Cardiac fibroblast (primary cell): ENCODE measurements around the gene CYB5D1.

Experiments
- DNase-seq, 2 donors: peaks; one replicate each; pipeline versions ENCODE4 v3.0.0 to v3.0.0-alpha.2; 2010; ENCODE audit warnings: low read depth in 2 of 2
- H3K4me3 ChIP-seq, 2 donors: replicated peaks in 1 of 2; 1 replicate in 1 of 2; 2 replicates in 1 of 2; pipeline ENCODE4 v1.5.1; 2011; ENCODE audit warnings: low read depth in 2 of 2, low read length in 2 of 2, mild to moderate bottlenecking in 2 of 2, moderate library complexity in 1 of 2
- TF ChIP-seq, protein P1 (sequence below): IDR thresholded peaks from one replicate; pipeline ENCODE4 v1.5.1; 2011; ENCODE audit warnings: low read depth, mild to moderate bottlenecking, low read length, inconsistent platforms

CYB5D1 gene

DNA sequence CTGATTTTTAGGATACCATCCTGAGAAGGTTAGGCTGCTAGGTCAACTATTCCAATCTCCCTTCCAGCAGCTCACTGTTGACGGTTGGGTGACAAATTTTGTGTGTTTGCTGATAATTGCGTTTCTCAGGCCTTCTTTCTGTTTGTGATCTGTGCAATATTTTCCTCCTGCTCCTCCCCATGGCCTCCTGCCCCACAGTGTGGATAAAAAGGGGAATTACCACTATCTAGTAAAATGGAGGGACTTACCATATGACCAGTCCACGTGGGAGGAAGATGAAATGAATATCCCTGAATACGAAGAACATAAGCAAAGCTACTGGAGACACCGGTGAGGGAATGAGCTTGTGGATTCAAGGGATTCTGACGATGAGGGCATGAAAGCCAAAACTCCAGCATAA is 40.0 kb downstream of the CYB5D1 start:
- peak; percentile 72 to 79 for DNase-seq
- H3K4me3 ChIP-seq, result no peak overlapping the region
- TF ChIP-seq, protein P1, sequence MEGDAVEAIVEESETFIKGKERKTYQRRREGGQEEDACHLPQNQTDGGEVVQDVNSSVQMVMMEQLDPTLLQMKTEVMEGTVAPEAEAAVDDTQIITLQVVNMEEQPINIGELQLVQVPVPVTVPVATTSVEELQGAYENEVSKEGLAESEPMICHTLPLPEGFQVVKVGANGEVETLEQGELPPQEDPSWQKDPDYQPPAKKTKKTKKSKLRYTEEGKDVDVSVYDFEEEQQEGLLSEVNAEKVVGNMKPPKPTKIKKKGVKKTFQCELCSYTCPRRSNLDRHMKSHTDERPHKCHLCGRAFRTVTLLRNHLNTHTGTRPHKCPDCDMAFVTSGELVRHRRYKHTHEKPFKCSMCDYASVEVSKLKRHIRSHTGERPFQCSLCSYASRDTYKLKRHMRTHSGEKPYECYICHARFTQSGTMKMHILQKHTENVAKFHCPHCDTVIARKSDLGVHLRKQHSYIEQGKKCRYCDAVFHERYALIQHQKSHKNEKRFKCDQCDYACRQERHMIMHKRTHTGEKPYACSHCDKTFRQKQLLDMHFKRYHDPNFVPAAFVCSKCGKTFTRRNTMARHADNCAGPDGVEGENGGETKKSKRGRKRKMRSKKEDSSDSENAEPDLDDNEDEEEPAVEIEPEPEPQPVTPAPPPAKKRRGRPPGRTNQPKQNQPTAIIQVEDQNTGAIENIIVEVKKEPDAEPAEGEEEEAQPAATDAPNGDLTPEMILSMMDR, result peak; percentile 45

GRCh38 chr17:7903154-7904103 is 45.6 kb downstream of the CYB5D1 start:
- no peak for DNase-seq
- TF ChIP-seq, protein P1, result no peak
- no peak overlapping the region for H3K4me3 ChIP-seq

GRCh38 chr17:7909089-7909488 is 51.3 kb downstream of the CYB5D1 start:
- no peak overlapping the region for H3K4me3 ChIP-seq
- no peak for DNase-seq
- TF ChIP-seq, protein P1, result no peak

GRCh38 chr17:7910281-7910680 is 52.5 kb downstream of the CYB5D1 start:
- no peak overlapping the region for H3K4me3 ChIP-seq
- no peak for DNase-seq
- TF ChIP-seq, protein P1, result no peak

DNA sequence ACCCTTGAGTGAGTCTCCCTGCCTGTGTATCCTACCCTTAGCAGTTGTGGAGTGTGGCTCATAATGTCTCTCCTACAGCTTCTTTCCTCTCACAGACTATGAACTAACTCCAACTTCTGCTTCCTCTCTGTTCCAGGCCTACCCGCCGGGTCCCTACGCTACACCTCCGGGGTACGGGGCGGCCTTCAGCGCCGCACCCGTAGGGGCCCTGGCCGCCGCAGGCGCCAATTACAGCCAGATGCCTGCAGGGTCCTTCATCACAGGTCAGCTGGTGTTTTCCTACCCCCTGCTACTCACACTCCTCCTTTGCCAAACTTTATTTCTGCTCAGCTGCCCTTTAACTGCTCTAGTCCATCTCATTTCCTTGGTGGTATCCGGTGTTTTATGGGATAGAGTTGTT is 52.9 kb downstream of the CYB5D1 start:
- H3K4me3 ChIP-seq, result no peak overlapping the region
- TF ChIP-seq, protein P1, result no peak
- no peak for DNase-seq

- TF ChIP-seq, protein P1, result no peak
- no peak for DNase-seq
- H3K4me3 ChIP-seq, result no peak overlapping the region
These were observed 53.3 kb downstream of the CYB5D1 start for GRCh38 chr17:7911116-7911515.
